GM12874 (cell line): Measurements from ENCODE around the gene YTHDF2.

Source experiments
- CTCF ChIP-seq: IDR thresholded peaks from 2 replicates; pipeline ENCODE4 v1.5.1; 2011; ENCODE audit warnings: low read depth, mild to moderate bottlenecking, control low read depth, low read length, moderate library complexity; ENCODE audit not compliant: insufficient read depth

The YTHDF2 gene

GRCh38 chr1:28801461-28801860, 64.7 kb downstream of the YTHDF2 start:
- TF ChIP-seq CTCF = no peak

GRCh38 chr1:28803051-28803450, 66.3 kb downstream of the YTHDF2 start:
- TF ChIP-seq CTCF = no peak

GRCh38 chr1:28803662-28804061, 66.9 kb downstream of the YTHDF2 start:
- TF ChIP-seq CTCF = no peak

- TF ChIP-seq CTCF = no peak
Observed at GRCh38 chr1:28804071-28804470, 67.3 kb downstream of the YTHDF2 start.

GRCh38 chr1:28807046-28807445, 70.3 kb downstream of the YTHDF2 start:
- no peak for TF ChIP-seq CTCF

- no peak for TF ChIP-seq CTCF
Observed at GRCh38 chr1:28807986-28808385, 71.2 kb downstream of the YTHDF2 start.

GRCh38 chr1:28811369-28811765, 74.6 kb downstream of the YTHDF2 start:
- TF ChIP-seq CTCF = no peak
